DOHH2 (cell line): Measurements from ENCODE around the gene PTPRN2.

Experiments
- H3F3A ChIP-seq: fragments of 200-600 bp; sonication (generic), shearing (Covaris generic); 2 replicates; pipeline ENCODE4 v1.6.0; 2016; ENCODE audit warnings: antibody characterized with exemption, mild to moderate bottlenecking; ENCODE audit not compliant: control insufficient read depth, insufficient read depth
- H3K27ac ChIP-seq: fragments of 200-600 bp; sonication (generic); 2 replicates; pipeline ENCODE4 v1.5.1; 2014; ENCODE audit warnings: low read depth, mild to moderate bottlenecking, low read length, moderate library complexity
- H3K27me3 ChIP-seq: fragments of 200-600 bp; sonication (generic); 2 replicates; pipeline ENCODE4 v1.6.1; 2014; ENCODE audit warnings: mild to moderate bottlenecking, low read length, mixed read lengths; ENCODE audit not compliant: control insufficient read depth
- H3K36me3 ChIP-seq: fragments of 200-600 bp; sonication (generic); 2 replicates; pipeline ENCODE4 v1.6.1; 2014; ENCODE audit warnings: mild to moderate bottlenecking, low read length, moderate library complexity, mixed read lengths; ENCODE audit not compliant: control insufficient read depth
- H3K4me1 ChIP-seq: fragments of 200-600 bp; sonication (generic); 2 replicates; pipeline ENCODE4 v1.6.1; 2014; ENCODE audit warnings: mild to moderate bottlenecking, low read length, mixed read lengths; ENCODE audit not compliant: control insufficient read depth
- H3K4me2 ChIP-seq: fragments of 200-600 bp; sonication (generic); 2 replicates; pipeline ENCODE4 v1.6.0; 2014; ENCODE audit warnings: mild to moderate bottlenecking, low read length, moderate library complexity
- H3K4me3 ChIP-seq: fragments of 200-600 bp; sonication (generic); 2 replicates; pipeline ENCODE4 v1.5.1; 2014; ENCODE audit warnings: mild to moderate bottlenecking, low read length, mixed read lengths
- H3K79me2 ChIP-seq: fragments of 200-600 bp; sonication (generic); 2 replicates; pipeline ENCODE4 v1.6.1; 2014; ENCODE audit warnings: mild to moderate bottlenecking, low read length, mixed read lengths; ENCODE audit not compliant: control insufficient read depth
- H3K9me2 ChIP-seq: fragments of 200-600 bp; sonication (generic); replicated peaks from 2 replicates; pipeline ENCODE4 v1.6.1; 2014; ENCODE audit warnings: mild to moderate bottlenecking, low read length, mixed read lengths; ENCODE audit not compliant: control insufficient read depth
- H3K9me3 ChIP-seq: fragments of 200-600 bp; sonication (generic); 2 replicates; pipeline ENCODE4 v1.6.1; 2014; ENCODE audit warnings: antibody characterized with exemption, low read length, mixed read lengths; ENCODE audit not compliant: control insufficient read depth, insufficient read depth
- H4K20me1 ChIP-seq: fragments of 200-600 bp; sonication (generic); 2 replicates; pipeline ENCODE4 v1.6.0; 2014; ENCODE audit warnings: low read depth, mild to moderate bottlenecking, antibody characterized with exemption, low read length, moderate library complexity; ENCODE audit not compliant: control insufficient read depth, insufficient read depth
- CTCF ChIP-seq: fragments of 200-600 bp; sonication (generic); IDR thresholded peaks from one replicate; pipeline ENCODE4 v1.5.1; 2014; ENCODE audit warnings: antibody characterized with exemption, mild to moderate bottlenecking, low read depth, low read length; ENCODE audit not compliant: poor library complexity, severe bottlenecking
- EZH2phosphoT487 ChIP-seq: fragments of 200-600 bp; sonication (generic); IDR thresholded peaks from 2 replicates; pipeline ENCODE4 v1.6.1; 2017; ENCODE audit warnings: borderline replicate concordance, mild to moderate bottlenecking, antibody characterized with exemption, low read length, moderate library complexity, mixed read lengths

The PTPRN2 gene

GRCh38 chr7:158529181-158530096 lies 58.2 kb downstream of the PTPRN2 start:
- Histone ChIP-seq H3K4me2 (no peak overlapping the region), H3K36me3 (no peaks in the 10 kb centered on the region), H3K27me3 (no peaks in the 10 kb centered on the region), H3F3A (no peaks in the 10 kb centered on the region), H3K9me2 (no peaks in the 10 kb centered on the region), H3K4me3 (no peak overlapping the region), H4K20me1 (no peaks in the 10 kb centered on the region), H3K27ac (no peak overlapping the region), H3K79me2 (no peaks in the 10 kb centered on the region), H3K4me1 (peaks cover 6% of the 10 kb centered on the region), H3K9me3 (0 out of 2 replicates have a peak, but pooled peaks cover 1% of the 10 kb centered on the region)
- TF ChIP-seq EZH2phosphoT487 (no peak), CTCF (no peak)

GRCh38 chr7:158527915-158528502 lies 59.6 kb downstream of the PTPRN2 start:
- no peak overlapping the region for H3K4me3 ChIP-seq
- no peaks in the 10 kb centered on the region for H3F3A ChIP-seq
- H3K9me3 ChIP-seq = peaks cover 7% of the 10 kb centered on the region
- H3K27ac ChIP-seq = no peak overlapping the region
- H3K27me3 ChIP-seq = no peaks in the 10 kb centered on the region
- H3K79me2 ChIP-seq = no peaks in the 10 kb centered on the region
- no peak for TF ChIP-seq CTCF
- TF ChIP-seq EZH2phosphoT487 = no peak
- peaks cover 4% of the 10 kb centered on the region for H3K4me1 ChIP-seq
- no peak overlapping the region for H3K4me2 ChIP-seq
- H4K20me1 ChIP-seq = no peaks in the 10 kb centered on the region
- H3K36me3 ChIP-seq = no peaks in the 10 kb centered on the region
- H3K9me2 ChIP-seq = no peaks in the 10 kb centered on the region

GRCh38 chr7:158527495-158527894 lies 60.1 kb downstream of the PTPRN2 start:
- no peaks in the 10 kb centered on the region for H3F3A ChIP-seq
- H3K4me2 ChIP-seq = no peak overlapping the region
- no peaks in the 10 kb centered on the region for H3K36me3 ChIP-seq
- no peak overlapping the region for H3K27ac ChIP-seq
- no peaks in the 10 kb centered on the region for H3K4me1 ChIP-seq
- H3K9me2 ChIP-seq = no peaks in the 10 kb centered on the region
- no peaks in the 10 kb centered on the region for H3K27me3 ChIP-seq
- H3K4me3 ChIP-seq = no peak overlapping the region
- peaks cover 12% of the 10 kb centered on the region for H3K9me3 ChIP-seq
- no peaks in the 10 kb centered on the region for H4K20me1 ChIP-seq
- no peaks in the 10 kb centered on the region for H3K79me2 ChIP-seq
- TF ChIP-seq EZH2phosphoT487 (no peak), CTCF (no peak)
